HepG2 (cell line): ENCODE results near the gene BEAN1. TPM values are rescaled to one million over a fixed set of nuclear protein-coding genes. Genes with fewer than 3 reads are reported as not detected.
A peak's percentile ranks its signal among the peaks of the same experiment; 100 is the strongest.

ENCODE experiments used
- ATAC-seq: fragments of 200-7000 bp; cut with Tn5 transposase; 3 replicates; pipeline ENCODE4 v1.9.1; 2020; ENCODE audit warnings: mild to moderate bottlenecking, moderate library complexity
- BruUV-seq: library from RNA; stranded (reverse); fragments of 400-500 nt; replicated peaks from 2 replicates; lab custom pipeline; 2021; lab: Mats Ljungman, UMichigan
- CTCF ChIA-PET: fragments of 300-600 bp; formaldehyde crosslinking; extraction: SDS; loops from one replicate; lab custom pipeline; 2021; ENCODE audit warnings: low total read pairs, inconsistent platforms, low intra/inter-chr PET ratio; lab: Yijun Ruan, JAX
- POLR2A ChIA-PET: fragments of 350-600 bp; sonication (Branson Sonifier 250); formaldehyde crosslinking; loops from one replicate; lab custom pipeline; 2020; ENCODE audit warnings: antibody characterized with exemption, inconsistent platforms; lab: Yijun Ruan, JAX
- DNase-seq: peaks from one replicate; pipeline ENCODE4 v3.0.0-alpha.2; 2015; ENCODE audit warnings: low spot score
- FAIRE-seq: peaks from 3 replicates; lab custom pipeline; 2011; peaks lifted over from hg19 to GRCh38; lab: Jason Lieb, UNC
- H2AFZ ChIP-seq: one replicate; pipeline ENCODE4 v1.6.1; 2011; ENCODE audit warnings: low read length, inconsistent platforms
- H3K27ac ChIP-seq: fragments of 300-600 bp; 3 replicates; pipeline ENCODE4 v1.8.0; 2011; ENCODE audit warnings: mixed run types, mild to moderate bottlenecking, mixed read lengths, low read length, inconsistent platforms; ENCODE audit not compliant: insufficient read depth; ENCODE audit errors: extremely low read length
- H3K27me3 ChIP-seq, 2 experiments: fragments of 200-600 bp in 1 of 2; 2 replicates in 1 of 2; 3 replicates in 1 of 2; pipeline versions ENCODE4 v1.6.0 to v1.8.0; 2011; ENCODE audit warnings: low read length in 2 of 2, mild to moderate bottlenecking in 2 of 2, moderate library complexity in 2 of 2, inconsistent platforms in 1 of 2; ENCODE audit not compliant: insufficient read depth in 2 of 2, control insufficient read depth in 1 of 2
- H3K36me3 ChIP-seq, 2 experiments: fragments of 200-600 bp in 1 of 2; replicated peaks in 1 of 2; 2 replicates in 1 of 2; 3 replicates in 1 of 2; pipeline versions ENCODE4 v1.5.1 to v1.8.0; 2011; ENCODE audit warnings: low read length in 2 of 2, inconsistent platforms in 1 of 2; ENCODE audit not compliant: insufficient read depth in 2 of 2, control insufficient read depth in 1 of 2
- H3K4me1 ChIP-seq: 2 replicates; pipeline ENCODE4 v1.5.1; 2012; ENCODE audit warnings: low read length, inconsistent platforms; ENCODE audit not compliant: insufficient read depth
- H3K4me2 ChIP-seq: 2 replicates; pipeline ENCODE4 v1.6.0; 2011; ENCODE audit warnings: low read depth, low read length, inconsistent platforms
- H3K4me3 ChIP-seq, 3 experiments: fragments of 200-600 bp in 1 of 3; sonication (generic), shearing (Covaris generic) in 1 of 3; replicated peaks in 1 of 3; 2 replicates each; pipeline ENCODE4 v1.5.1; 2011 to 2016; ENCODE audit warnings: low read length in 3 of 3, inconsistent platforms in 2 of 3, low read depth in 2 of 3, mild to moderate bottlenecking in 2 of 3, control low read depth in 1 of 3, mixed read lengths in 1 of 3; ENCODE audit not compliant: insufficient read depth in 1 of 3
- H3K79me2 ChIP-seq: one replicate; pipeline ENCODE4 v1.6.1; 2011; ENCODE audit warnings: low read length, inconsistent platforms; ENCODE audit not compliant: insufficient read depth
- H3K9ac ChIP-seq: 2 replicates; pipeline ENCODE4 v1.6.0; 2011; ENCODE audit warnings: mild to moderate bottlenecking, low read depth, low read length, inconsistent platforms; ENCODE audit not compliant: insufficient read depth
- H3K9me3 ChIP-seq: 2 replicates; pipeline ENCODE4 v1.5.1; 2012; ENCODE audit warnings: mild to moderate bottlenecking, low read length
- H4K20me1 ChIP-seq: 2 replicates; pipeline ENCODE4 v1.6.0; 2011; ENCODE audit warnings: inconsistent platforms, mild to moderate bottlenecking, low read length, moderate library complexity; ENCODE audit not compliant: insufficient read depth
- ERF ChIP-seq: IDR thresholded peaks from 2 replicates; pipeline ENCODE4 v1.6.1; 2018; ENCODE audit warnings: missing biosample characterization, missing genetic modification reagents
- HDAC2 ChIP-seq: sonication (generic); formaldehyde crosslinking; IDR thresholded peaks from 2 replicates; pipeline ENCODE4 v1.4.0; 2020; ENCODE audit warnings: missing genetic modification reagents
- HNF4G ChIP-seq, 2 experiments: sonication (generic) in 1 of 2; formaldehyde crosslinking in 1 of 2; IDR thresholded peaks; 2 replicates each; pipeline versions ENCODE4 v1.4.0 to v1.6.1; 2011 to 2020; ENCODE audit warnings: borderline replicate concordance in 2 of 2, low read depth in 2 of 2, mild to moderate bottlenecking in 2 of 2, low read length in 1 of 2, missing genetic modification reagents in 1 of 2, moderate library complexity in 1 of 2
- RARA ChIP-seq: IDR thresholded peaks from 2 replicates; pipeline ENCODE4 v1.6.1; 2016; ENCODE audit warnings: missing genetic modification reagents, missing compliant biosample characterization
- RXRA ChIP-seq: sonication (generic); formaldehyde crosslinking; IDR thresholded peaks from 2 replicates; pipeline ENCODE4 v1.5.1; 2020; ENCODE audit warnings: missing genetic modification reagents
- WIZ ChIP-seq: sonication (generic); formaldehyde crosslinking; IDR thresholded peaks from 2 replicates; pipeline ENCODE4 v1.5.1; 2020; ENCODE audit warnings: mild to moderate bottlenecking, missing genetic modification reagents
- ZEB1 ChIP-seq: IDR thresholded peaks from 2 replicates; pipeline ENCODE4 v1.6.1; 2012; ENCODE audit warnings: mild to moderate bottlenecking, low read depth, inconsistent platforms; ENCODE audit not compliant: insufficient replicate concordance
- ZNF251 ChIP-seq: sonication (generic); formaldehyde crosslinking; IDR thresholded peaks from 2 replicates; pipeline ENCODE4 v1.9.0; 2021; ENCODE audit warnings: mild to moderate bottlenecking, missing genetic modification reagents
- ZNF672 ChIP-seq: sonication (generic); formaldehyde crosslinking; IDR thresholded peaks from 2 replicates; pipeline ENCODE4 v1.8.1; 2022; ENCODE audit warnings: missing genetic modification reagents
- ZNF790 ChIP-seq: sonication (generic); formaldehyde crosslinking; IDR thresholded peaks from 2 replicates; pipeline ENCODE4 v1.8.0; 2022; ENCODE audit warnings: missing genetic modification reagents, mild to moderate bottlenecking, borderline replicate concordance
- WGBS: methylation state at CpG from one replicate; pipeline ENCODE4 v1.1.6; 2017; ENCODE audit warnings: low lambda C conversion rate; 5-methylcytosine and 5-hydroxymethylcytosine counted together
- in situ Hi-C: cut with HindIII; loops from 2 replicates; pipeline ENCODE4 v1.10.0; 2017; ENCODE audit warnings: low pct_unique_long_range_greater_than_20kb; ENCODE audit not compliant: extremely low pct_ligation_motif_present
- intact Hi-C: fragments of 100-400 bp; cut with micrococcal nuclease; formaldehyde crosslinking; loops from one replicate; pipeline ENCODE4 v1.10.0; 2022; ENCODE audit not compliant: unreplicated experiment
- polyA plus RNA-seq, 8 experiments: library from polyadenylated mRNA; depleted of rRNA in 3 of 8; stranded (reverse) in 7 of 8; unstranded in 1 of 8; fragments of >200 nt; fragmentation: Illumina TruSeq in 4 of 8; extraction: Trizol in 4 of 8; gene quantifications; 2 replicates each; pipeline versions ENCODE4 v1.2.1 to v1.2.3, GENCODE V29; 2011 to 2016; ENCODE audit warnings: low read depth in 4 of 8, missing spikeins in 1 of 8, mixed read lengths in 1 of 8; ENCODE audit not compliant: insufficient read depth in 1 of 8
- total RNA-seq, 5 experiments: library from RNA; depleted of rRNA; stranded (reverse); fragments of >200 nt; fragmentation: Illumina TruSeq; extraction: Trizol; gene quantifications; 2 replicates each; pipeline ENCODE4 v1.2.3, GENCODE V29; 2016; ENCODE audit warnings: low read depth in 1 of 5
- TF ChIP-seq, protein P1 (sequence below): sonication (generic); formaldehyde crosslinking; IDR thresholded peaks from 2 replicates; pipeline ENCODE4 v1.5.0; 2020; ENCODE audit warnings: missing genetic modification reagents, mild to moderate bottlenecking, borderline replicate concordance
- TF ChIP-seq, protein P2 (sequence below): sonication (generic); formaldehyde crosslinking; IDR thresholded peaks from 2 replicates; pipeline ENCODE4 v1.5.0; 2020; ENCODE audit warnings: missing genetic modification reagents
- TF ChIP-seq, protein P3 (sequence below): sonication (generic); formaldehyde crosslinking; IDR thresholded peaks from 2 replicates; pipeline ENCODE4 v1.4.0; 2020; ENCODE audit warnings: missing genetic modification reagents
- TF ChIP-seq, protein P4 (sequence below): sonication (generic); formaldehyde crosslinking; IDR thresholded peaks from 2 replicates; pipeline ENCODE4 v1.4.0; 2020; ENCODE audit warnings: mild to moderate bottlenecking, missing genetic modification reagents

The BEAN1 gene
- total and polyA plus RNA-seq, 2 of the 13 experiments (the other 11 are each of a cell fraction or from before 2014, with no cell fraction given), result 0.53 to 1.4 TPM

DNA sequence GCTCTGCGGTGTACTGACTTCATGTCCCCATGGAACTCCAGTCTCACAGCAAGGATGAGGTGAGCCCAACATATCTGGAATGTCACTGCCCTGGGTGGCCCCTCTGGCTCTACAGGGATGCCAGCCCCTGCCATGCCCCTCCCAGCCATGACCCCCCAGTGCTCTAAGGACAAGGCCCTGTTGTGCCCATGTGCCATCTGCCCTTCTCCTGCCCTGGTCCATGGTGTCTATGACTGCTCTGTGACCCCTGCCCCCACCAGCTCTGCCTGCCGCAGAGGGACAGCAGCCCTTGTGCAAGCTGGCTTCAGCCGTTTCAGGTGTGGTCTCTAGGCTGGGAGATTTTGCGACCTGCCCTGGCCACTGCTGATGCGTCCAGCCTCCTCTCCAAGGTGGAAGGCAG lies 82.5 kb downstream of the BEAN1 start:
- Histone ChIP-seq H3K79me2 (no peaks in the 10 kb centered on the region), H3K9me3 (no peaks in the 10 kb centered on the region), H3K4me1 (peaks cover 28% of the 10 kb centered on the region), H3K4me3 (no peak overlapping the region), H4K20me1 (no peaks in the 10 kb centered on the region), H3K27ac (no peak overlapping the region), H3K9ac (no peak overlapping the region), H3K27me3 (no peaks in the 10 kb centered on the region), H3K36me3 (peaks cover 3 to 5% of the 10 kb centered on the region in 2 experiments; a peak in 4 of 5 replicates), H3K4me2 (no peak overlapping the region), H2AFZ (no peak overlapping the region)
- in situ Hi-C loops, result no loop called here
- FAIRE-seq, result no peak
- no peak for ATAC-seq
- TF ChIP-seq, protein P1, sequence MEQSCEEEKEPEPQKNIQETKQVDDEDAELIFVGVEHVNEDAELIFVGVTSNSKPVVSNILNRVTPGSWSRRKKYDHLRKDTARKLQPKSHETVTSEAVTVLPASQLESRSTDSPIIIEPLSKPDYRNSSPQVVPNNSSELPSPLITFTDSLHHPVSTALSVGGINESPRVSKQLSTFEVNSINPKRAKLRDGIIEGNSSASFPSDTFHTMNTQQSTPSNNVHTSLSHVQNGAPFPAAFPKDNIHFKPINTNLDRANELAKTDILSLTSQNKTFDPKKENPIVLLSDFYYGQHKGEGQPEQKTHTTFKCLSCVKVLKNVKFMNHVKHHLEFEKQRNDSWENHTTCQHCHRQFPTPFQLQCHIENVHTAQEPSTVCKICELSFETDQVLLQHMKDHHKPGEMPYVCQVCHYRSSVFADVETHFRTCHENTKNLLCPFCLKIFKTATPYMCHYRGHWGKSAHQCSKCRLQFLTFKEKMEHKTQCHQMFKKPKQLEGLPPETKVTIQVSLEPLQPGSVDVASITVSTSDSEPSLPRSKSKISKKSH, result peak; percentile 56; the same call in 1 of the 2 replicates
- no peak for TF ChIP-seq ZEB1
- ChIA-PET CTCF (no interaction called here), POLR2A (no interaction called here)
- BruUV-seq, result no TSS peak
- DNase-seq, result no peak
- intact Hi-C loops, result no loop called here
- 96% methylated on average over 5 of the region's 5 CpGs for WGBS

DNA sequence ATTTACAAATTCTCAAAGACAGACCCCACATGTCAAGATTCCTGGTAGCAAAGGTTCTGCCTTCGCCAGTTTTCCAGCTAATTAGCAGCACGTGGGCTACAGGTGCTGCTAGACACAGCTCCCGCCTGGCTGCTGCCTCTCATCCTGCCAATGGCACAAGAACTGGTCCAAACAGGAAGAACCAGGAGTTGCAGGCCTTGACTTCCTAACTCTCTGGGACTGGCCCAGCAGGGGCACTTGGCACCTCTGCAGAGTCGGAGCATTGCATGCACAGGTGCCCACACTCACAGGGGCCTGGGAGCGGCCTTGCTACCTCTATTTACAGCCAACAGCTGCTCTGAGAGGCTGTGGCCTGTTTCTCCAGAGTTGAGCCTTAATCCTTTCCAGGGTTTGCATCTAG lies 83.2 kb downstream of the BEAN1 start:
- no peaks in the 10 kb centered on the region for H3K79me2 ChIP-seq
- FAIRE-seq (no peak), ATAC-seq (no peak), DNase-seq (no peak)
- H3K4me2 ChIP-seq, result no peak overlapping the region
- H3K9me3 ChIP-seq, result no peaks in the 10 kb centered on the region
- POLR2A ChIA-PET, result no interaction called here
- in situ Hi-C loops, result no loop called here
- H2AFZ ChIP-seq, result no peak overlapping the region
- peaks cover 33% of the 10 kb centered on the region for H3K4me1 ChIP-seq
- WGBS, result 94% methylated on average over 5 of the region's 5 CpGs
- H3K27me3 ChIP-seq, result no peaks in the 10 kb centered on the region
- H3K36me3 ChIP-seq, result peaks cover 3 to 5% of the 10 kb centered on the region in 2 experiments; a peak in 4 of 5 replicates
- CTCF ChIA-PET, result no interaction called here
- no TSS peak for BruUV-seq
- intact Hi-C loops, result no loop called here
- no peak overlapping the region for H3K27ac ChIP-seq
- H3K4me3 ChIP-seq, result no peak overlapping the region
- no peaks in the 10 kb centered on the region for H4K20me1 ChIP-seq
- no peak overlapping the region for H3K9ac ChIP-seq
- TF ChIP-seq ZNF251, result no peak
- no peak for TF ChIP-seq RARA (CRISPR knock-in tag)
- TF ChIP-seq, protein P2, sequence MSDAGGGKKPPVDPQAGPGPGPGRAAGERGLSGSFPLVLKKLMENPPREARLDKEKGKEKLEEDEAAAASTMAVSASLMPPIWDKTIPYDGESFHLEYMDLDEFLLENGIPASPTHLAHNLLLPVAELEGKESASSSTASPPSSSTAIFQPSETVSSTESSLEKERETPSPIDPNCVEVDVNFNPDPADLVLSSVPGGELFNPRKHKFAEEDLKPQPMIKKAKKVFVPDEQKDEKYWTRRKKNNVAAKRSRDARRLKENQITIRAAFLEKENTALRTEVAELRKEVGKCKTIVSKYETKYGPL, result no peak
- TF ChIP-seq ZNF790 (CRISPR knock-in tag), result no peak
- TF ChIP-seq HDAC2 (CRISPR knock-in tag), result no peak
- TF ChIP-seq HNF4G (IDR thresholded peaks at IDR 0.05; ENCODE audit: borderline replicate concordance, low read depth, low read length), result no peak
- TF ChIP-seq HNF4G (CRISPR knock-in tag; IDR thresholded peaks at IDR 0.05; ENCODE audit: borderline replicate concordance, low read depth), result no peak
- TF ChIP-seq, protein P3, sequence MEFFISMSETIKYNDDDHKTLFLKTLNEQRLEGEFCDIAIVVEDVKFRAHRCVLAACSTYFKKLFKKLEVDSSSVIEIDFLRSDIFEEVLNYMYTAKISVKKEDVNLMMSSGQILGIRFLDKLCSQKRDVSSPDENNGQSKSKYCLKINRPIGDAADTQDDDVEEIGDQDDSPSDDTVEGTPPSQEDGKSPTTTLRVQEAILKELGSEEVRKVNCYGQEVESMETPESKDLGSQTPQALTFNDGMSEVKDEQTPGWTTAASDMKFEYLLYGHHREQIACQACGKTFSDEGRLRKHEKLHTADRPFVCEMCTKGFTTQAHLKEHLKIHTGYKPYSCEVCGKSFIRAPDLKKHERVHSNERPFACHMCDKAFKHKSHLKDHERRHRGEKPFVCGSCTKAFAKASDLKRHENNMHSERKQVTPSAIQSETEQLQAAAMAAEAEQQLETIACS (CRISPR knock-in tag), result no peak
- TF ChIP-seq, protein P4, sequence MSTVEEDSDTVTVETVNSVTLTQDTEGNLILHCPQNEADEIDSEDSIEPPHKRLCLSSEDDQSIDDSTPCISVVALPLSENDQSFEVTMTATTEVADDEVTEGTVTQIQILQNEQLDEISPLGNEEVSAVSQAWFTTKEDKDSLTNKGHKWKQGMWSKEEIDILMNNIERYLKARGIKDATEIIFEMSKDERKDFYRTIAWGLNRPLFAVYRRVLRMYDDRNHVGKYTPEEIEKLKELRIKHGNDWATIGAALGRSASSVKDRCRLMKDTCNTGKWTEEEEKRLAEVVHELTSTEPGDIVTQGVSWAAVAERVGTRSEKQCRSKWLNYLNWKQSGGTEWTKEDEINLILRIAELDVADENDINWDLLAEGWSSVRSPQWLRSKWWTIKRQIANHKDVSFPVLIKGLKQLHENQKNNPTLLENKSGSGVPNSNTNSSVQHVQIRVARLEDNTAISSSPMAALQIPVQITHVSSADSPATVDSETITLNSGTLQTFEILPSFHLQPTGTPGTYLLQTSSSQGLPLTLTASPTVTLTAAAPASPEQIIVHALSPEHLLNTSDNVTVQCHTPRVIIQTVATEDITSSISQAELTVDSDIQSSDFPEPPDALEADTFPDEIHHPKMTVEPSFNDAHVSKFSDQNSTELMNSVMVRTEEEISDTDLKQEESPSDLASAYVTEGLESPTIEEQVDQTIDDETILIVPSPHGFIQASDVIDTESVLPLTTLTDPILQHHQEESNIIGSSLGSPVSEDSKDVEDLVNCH (CRISPR knock-in tag), result no peak
- TF ChIP-seq ZNF672 (CRISPR knock-in tag), result no peak
- TF ChIP-seq ERF (CRISPR knock-in tag), result no peak
- no peak for TF ChIP-seq WIZ
- TF ChIP-seq RXRA (CRISPR knock-in tag), result no peak
